OCI-LY7 (cell line): ENCODE data around the gene SLC45A1. TPM values are rescaled to one million over a fixed set of nuclear protein-coding genes. Genes with fewer than 3 reads are reported as not detected.

Experiments used
- BruUV-seq: library from RNA; stranded (reverse); fragments of 400-500 nt; replicated peaks from 2 replicates; lab custom pipeline; 2021; lab: Mats Ljungman, UMichigan
- CTCF ChIA-PET: fragments of 300-600 bp; sonication (Branson Sonifier 250); formaldehyde crosslinking; loops from one replicate; lab custom pipeline; 2022; ENCODE audit warnings: antibody characterized with exemption; ENCODE audit not compliant: unreplicated experiment; lab: Charles Lee
- POLR2A ChIA-PET: fragments of 300-600 bp; sonication (Branson Sonifier 250); formaldehyde crosslinking; loops from one replicate; lab custom pipeline; 2022; ENCODE audit warnings: antibody characterized with exemption; lab: Charles Lee
- DNase-seq: peaks from one replicate; pipeline ENCODE4 v3.0.0-alpha.2; 2015; ENCODE audit warnings: low spot score
- H2AFZ ChIP-seq: fragments of 200-600 bp; sonication (generic), shearing (Covaris generic); 2 replicates; pipeline ENCODE4 v1.6.1; 2014; ENCODE audit warnings: mild to moderate bottlenecking, antibody characterized with exemption, low read length, moderate library complexity
- H3K27ac ChIP-seq: fragments of 200-600 bp; sonication (generic); 2 replicates; pipeline ENCODE4 v1.5.1; 2014; ENCODE audit warnings: mixed run types, low read depth, mild to moderate bottlenecking, moderate library complexity, low read length, inconsistent platforms; ENCODE audit not compliant: poor library complexity, severe bottlenecking
- H3K36me3 ChIP-seq: fragments of 200-600 bp; sonication (generic); 2 replicates; pipeline ENCODE4 v1.6.1; 2014; ENCODE audit warnings: mild to moderate bottlenecking, antibody characterized with exemption, low read length, moderate library complexity, mixed read lengths; ENCODE audit not compliant: insufficient read depth
- H3K4me1 ChIP-seq: fragments of 200-600 bp; sonication (generic); 2 replicates; pipeline ENCODE4 v1.5.1; 2014; ENCODE audit warnings: mild to moderate bottlenecking, low read length; ENCODE audit not compliant: insufficient read depth, poor library complexity, severe bottlenecking
- H3K4me2 ChIP-seq: fragments of 200-600 bp; sonication (generic); 2 replicates; pipeline ENCODE4 v1.6.1; 2014; ENCODE audit warnings: mild to moderate bottlenecking, low read length
- H3K4me3 ChIP-seq: fragments of 200-600 bp; sonication (generic); 2 replicates; pipeline ENCODE4 v1.5.1; 2014; ENCODE audit warnings: mild to moderate bottlenecking, low read depth, low read length; ENCODE audit not compliant: poor library complexity, severe bottlenecking
- H3K79me2 ChIP-seq: fragments of 200-600 bp; sonication (generic); 2 replicates; pipeline ENCODE4 v1.6.1; 2016; ENCODE audit warnings: low read depth, mild to moderate bottlenecking, low read length, moderate library complexity, mixed read lengths; ENCODE audit not compliant: insufficient read depth
- H3K9me2 ChIP-seq: fragments of 200-600 bp; sonication (generic); 2 replicates; pipeline ENCODE4 v1.6.1; 2016; ENCODE audit warnings: mild to moderate bottlenecking, low read length, mixed read lengths; ENCODE audit not compliant: insufficient read depth
- H3K9me3 ChIP-seq: fragments of 200-600 bp; sonication (generic); 2 replicates; pipeline ENCODE4 v1.6.1; 2014; ENCODE audit warnings: mild to moderate bottlenecking, mixed run types, low read length, mixed read lengths
- H4K20me1 ChIP-seq: fragments of 200-600 bp; sonication (generic); 2 replicates; pipeline ENCODE4 v1.6.1; 2014; ENCODE audit warnings: mild to moderate bottlenecking, antibody characterized with exemption, low read length, moderate library complexity, mixed read lengths; ENCODE audit not compliant: insufficient read depth
- EZH2phosphoT487 ChIP-seq: fragments of 200-600 bp; sonication (generic); IDR thresholded peaks from 2 replicates; pipeline ENCODE4 v1.6.1; 2018; ENCODE audit warnings: low read depth, borderline replicate concordance, mild to moderate bottlenecking, mixed run types, antibody characterized with exemption, low read length, moderate library complexity, mixed read lengths
- intact Hi-C: fragments of 100-400 bp; cut with micrococcal nuclease; formaldehyde crosslinking; loops from one replicate; pipeline ENCODE4 v1.10.0; 2022; ENCODE audit not compliant: unreplicated experiment
- total RNA-seq, 2 experiments: library from RNA; depleted of rRNA in 1 of 2; stranded (reverse); fragments of >200 nt in 1 of 2; shearing (Covaris generic) in 1 of 2; gene quantifications; 2 replicates each; pipeline ENCODE4 v1.2.3, GENCODE V29; 2014 to 2022
- TF ChIP-seq, protein P1 (sequence below): fragments of 200-600 bp; sonication (generic); conservative IDR thresholded peaks from 2 replicates; pipeline ENCODE4 v1.5.1; 2014; ENCODE audit warnings: mild to moderate bottlenecking, antibody characterized with exemption, low read length, moderate library complexity, mixed read lengths

Gene SLC45A1
- total RNA-seq, 2 experiments from 2014 or later: not detected

DNA sequence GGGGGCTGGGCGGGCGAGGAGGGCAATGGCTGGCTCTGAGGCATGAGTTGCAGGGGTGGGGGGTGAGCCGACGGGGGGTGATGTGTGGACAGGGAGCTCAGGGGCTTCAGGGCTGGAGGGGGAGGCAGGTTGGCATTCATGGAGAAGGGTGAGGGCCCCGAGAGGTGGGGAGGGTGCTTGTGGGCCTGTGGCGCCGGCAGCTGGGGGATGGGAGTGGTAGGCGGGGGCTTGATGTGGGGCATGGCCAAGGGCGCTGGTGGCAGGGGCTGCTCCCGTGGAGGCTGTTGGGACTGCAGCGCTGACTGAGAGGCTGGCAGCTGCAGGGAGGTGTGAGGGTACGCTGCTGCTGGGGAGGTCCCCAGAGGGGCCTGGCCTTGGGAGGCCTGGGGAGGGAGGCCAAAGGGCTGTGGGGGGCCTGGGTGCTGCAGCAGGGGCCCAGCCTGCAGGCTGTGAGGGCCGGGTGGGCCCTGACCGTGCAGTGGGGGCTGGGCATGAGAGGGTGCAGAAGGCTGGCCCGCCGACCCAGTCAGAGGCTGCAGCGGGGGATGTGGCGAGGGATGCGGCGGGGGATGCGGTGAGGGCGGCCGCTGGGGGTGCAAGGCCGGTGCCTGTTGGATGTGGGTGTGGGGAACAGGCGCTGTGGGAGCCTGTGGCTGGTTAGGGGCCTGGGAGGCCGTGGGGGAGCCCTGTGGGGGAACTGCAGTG lies 42.7 kb downstream of the SLC45A1 start:
- CTCF ChIA-PET: no interaction called here
- no TSS peak for BruUV-seq

DNA sequence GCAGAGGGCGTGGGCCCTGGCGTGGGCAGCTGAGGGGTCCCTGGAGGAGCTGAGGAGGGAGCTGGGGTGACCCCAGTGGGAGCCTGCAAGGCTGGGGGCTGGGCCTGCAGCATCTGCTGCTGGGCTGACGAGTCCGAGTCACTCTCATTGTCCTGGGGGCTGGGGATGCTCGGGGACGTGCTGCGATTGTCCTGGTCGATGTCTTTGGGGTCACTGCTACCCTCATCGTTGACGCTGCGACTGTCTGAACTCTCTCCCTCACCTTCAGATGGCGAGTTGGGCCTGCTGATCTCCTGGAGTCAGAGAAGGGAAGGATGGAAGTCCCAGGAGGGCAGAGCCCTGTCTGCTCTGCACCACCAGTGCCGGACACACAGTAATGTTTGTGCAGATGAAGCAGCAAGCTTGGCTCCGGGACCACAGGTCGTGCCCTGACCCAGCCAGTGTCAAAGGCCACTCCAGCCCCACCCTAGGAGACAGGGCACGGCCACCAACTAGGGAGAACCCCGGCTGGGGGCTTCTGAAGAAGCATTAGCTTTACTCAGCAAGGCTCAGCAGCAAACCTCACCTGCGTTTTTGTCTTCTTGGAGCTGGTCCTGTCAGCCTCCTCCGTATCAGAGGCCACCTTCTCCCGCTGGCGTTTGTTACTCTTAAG lies 43.4 kb downstream of the SLC45A1 start:
- H2AFZ ChIP-seq: no peak overlapping the region
- TSS peak; percentile 77 for BruUV-seq
- DNase-seq: no peak
- intact Hi-C loops: no loop called here
- no peaks in the 10 kb centered on the region for H3K9me3 ChIP-seq
- H3K9me2 ChIP-seq: no peaks in the 10 kb centered on the region
- H3K79me2 ChIP-seq: peaks cover 6% of the 10 kb centered on the region
- no peak overlapping the region for H3K4me3 ChIP-seq
- H4K20me1 ChIP-seq: no peaks in the 10 kb centered on the region; the same call in 1 of the 2 replicates
- TF ChIP-seq, protein P1, sequence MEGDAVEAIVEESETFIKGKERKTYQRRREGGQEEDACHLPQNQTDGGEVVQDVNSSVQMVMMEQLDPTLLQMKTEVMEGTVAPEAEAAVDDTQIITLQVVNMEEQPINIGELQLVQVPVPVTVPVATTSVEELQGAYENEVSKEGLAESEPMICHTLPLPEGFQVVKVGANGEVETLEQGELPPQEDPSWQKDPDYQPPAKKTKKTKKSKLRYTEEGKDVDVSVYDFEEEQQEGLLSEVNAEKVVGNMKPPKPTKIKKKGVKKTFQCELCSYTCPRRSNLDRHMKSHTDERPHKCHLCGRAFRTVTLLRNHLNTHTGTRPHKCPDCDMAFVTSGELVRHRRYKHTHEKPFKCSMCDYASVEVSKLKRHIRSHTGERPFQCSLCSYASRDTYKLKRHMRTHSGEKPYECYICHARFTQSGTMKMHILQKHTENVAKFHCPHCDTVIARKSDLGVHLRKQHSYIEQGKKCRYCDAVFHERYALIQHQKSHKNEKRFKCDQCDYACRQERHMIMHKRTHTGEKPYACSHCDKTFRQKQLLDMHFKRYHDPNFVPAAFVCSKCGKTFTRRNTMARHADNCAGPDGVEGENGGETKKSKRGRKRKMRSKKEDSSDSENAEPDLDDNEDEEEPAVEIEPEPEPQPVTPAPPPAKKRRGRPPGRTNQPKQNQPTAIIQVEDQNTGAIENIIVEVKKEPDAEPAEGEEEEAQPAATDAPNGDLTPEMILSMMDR: no peak
- H3K36me3 ChIP-seq: peaks cover 98% of the 10 kb centered on the region
- peaks cover 5% of the 10 kb centered on the region for H3K4me1 ChIP-seq
- H3K4me2 ChIP-seq: no peak overlapping the region
- CTCF ChIA-PET: no interaction called here
- no peak overlapping the region for H3K27ac ChIP-seq
- POLR2A ChIA-PET: no interaction called here

More for the DNA sequence above, 42.7 kb downstream of the SLC45A1 start:
- Histone ChIP-seq H4K20me1 (no peaks in the 10 kb centered on the region; the same call in 1 of the 2 replicates), H3K9me2 (no peaks in the 10 kb centered on the region), H3K27ac (no peak overlapping the region), H3K36me3 (peaks cover 98% of the 10 kb centered on the region), H3K9me3 (no peaks in the 10 kb centered on the region), H2AFZ (no peak overlapping the region), H3K79me2 (no peaks in the 10 kb centered on the region; the same call in 1 of the 2 replicates), H3K4me2 (no peak overlapping the region), H3K4me3 (no peak overlapping the region), H3K4me1 (no peaks in the 10 kb centered on the region)
- POLR2A ChIA-PET: no interaction called here
- intact Hi-C loops: no loop called here
- no peak for DNase-seq
- TF ChIP-seq, protein P1: no peak
- TF ChIP-seq EZH2phosphoT487: no peak

DNA sequence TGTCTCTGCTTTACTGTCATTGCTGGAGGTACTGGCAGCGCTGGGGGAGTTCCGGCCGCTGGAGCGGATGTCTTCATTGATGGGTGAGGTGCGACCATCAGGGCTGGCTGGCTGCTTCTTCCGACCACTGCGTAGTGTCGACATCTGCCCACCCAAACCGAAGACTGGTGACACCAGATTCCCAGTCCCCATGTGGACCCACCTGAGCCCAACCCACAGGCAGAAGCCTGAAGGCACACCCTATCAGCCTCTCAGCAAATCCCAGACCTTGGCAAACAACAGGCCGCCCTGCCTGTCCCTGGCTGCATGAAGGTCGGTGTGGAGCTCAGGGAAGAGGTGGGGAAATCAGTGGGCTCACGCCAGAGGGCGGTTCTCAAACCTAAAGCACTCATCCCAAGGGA lies 44.8 kb downstream of the SLC45A1 start:
- BruUV-seq: no TSS peak
- POLR2A ChIA-PET: interaction anchor here (0.7 kb wide), 1 partner anchor 1480 kb away, joined by 3 read pairs; no protein-coding TSS in a partner anchor
- Histone ChIP-seq H3K27ac (no peak overlapping the region), H3K4me2 (no peak overlapping the region), H3K79me2 (peaks cover 20% of the 10 kb centered on the region), H3K4me1 (peaks cover 19% of the 10 kb centered on the region), H3K9me2 (no peaks in the 10 kb centered on the region), H4K20me1 (0 out of 2 replicates have a peak, but pooled peaks cover 4% of the 10 kb centered on the region), H3K9me3 (no peaks in the 10 kb centered on the region), H3K36me3 (peaks cover 98% of the 10 kb centered on the region), H3K4me3 (no peak overlapping the region), H2AFZ (no peak overlapping the region)
- CTCF ChIA-PET: no interaction called here
- DNase-seq: no peak
- TF ChIP-seq EZH2phosphoT487: no peak
- TF ChIP-seq, protein P1: no peak
- intact Hi-C loops: no loop called here
